NT2/D1 (cell line): ENCODE measurements around the gene PRDM15.

Experiments used
- DNase-seq: peaks from one replicate; pipeline ENCODE4 v3.0.0-alpha.2; 2011; ENCODE audit warnings: low read depth, low spot score
- H3K27me3 ChIP-seq: 2 replicates; pipeline ENCODE4 v1.6.0; 2011; ENCODE audit warnings: mild to moderate bottlenecking; ENCODE audit not compliant: insufficient read length, insufficient read depth
- H3K36me3 ChIP-seq: 2 replicates; pipeline ENCODE4 v1.6.1; 2011; ENCODE audit warnings: mild to moderate bottlenecking, low read length, mixed read lengths; ENCODE audit not compliant: insufficient read depth, insufficient read length
- H3K4me1 ChIP-seq: 2 replicates; pipeline ENCODE4 v1.5.1; 2011; ENCODE audit not compliant: insufficient read depth, insufficient read length
- H3K4me3 ChIP-seq: 2 replicates; pipeline ENCODE4 v1.5.1; 2011; ENCODE audit warnings: low read depth; ENCODE audit not compliant: insufficient read length
- H3K9ac ChIP-seq: 2 replicates; pipeline ENCODE4 v1.6.0; 2011; ENCODE audit warnings: low read depth; ENCODE audit not compliant: insufficient read length
- H3K9me3 ChIP-seq: 2 replicates; pipeline ENCODE4 v1.5.1; 2011; ENCODE audit warnings: mild to moderate bottlenecking, low read length; ENCODE audit not compliant: insufficient read depth
- SUZ12 ChIP-seq: IDR thresholded peaks from 2 replicates; pipeline ENCODE4 v1.6.1; 2011; ENCODE audit not compliant: insufficient read length, insufficient read depth; ENCODE audit errors: extremely low read depth
- YY1 ChIP-seq: IDR thresholded peaks from 2 replicates; pipeline ENCODE4 v1.6.1; 2011; ENCODE audit not compliant: insufficient read length, insufficient read depth
- ZNF274 ChIP-seq: IDR thresholded peaks from 2 replicates; pipeline ENCODE4 v1.6.1; 2011; ENCODE audit warnings: mild to moderate bottlenecking, low read depth, low read length

Gene PRDM15

DNA sequence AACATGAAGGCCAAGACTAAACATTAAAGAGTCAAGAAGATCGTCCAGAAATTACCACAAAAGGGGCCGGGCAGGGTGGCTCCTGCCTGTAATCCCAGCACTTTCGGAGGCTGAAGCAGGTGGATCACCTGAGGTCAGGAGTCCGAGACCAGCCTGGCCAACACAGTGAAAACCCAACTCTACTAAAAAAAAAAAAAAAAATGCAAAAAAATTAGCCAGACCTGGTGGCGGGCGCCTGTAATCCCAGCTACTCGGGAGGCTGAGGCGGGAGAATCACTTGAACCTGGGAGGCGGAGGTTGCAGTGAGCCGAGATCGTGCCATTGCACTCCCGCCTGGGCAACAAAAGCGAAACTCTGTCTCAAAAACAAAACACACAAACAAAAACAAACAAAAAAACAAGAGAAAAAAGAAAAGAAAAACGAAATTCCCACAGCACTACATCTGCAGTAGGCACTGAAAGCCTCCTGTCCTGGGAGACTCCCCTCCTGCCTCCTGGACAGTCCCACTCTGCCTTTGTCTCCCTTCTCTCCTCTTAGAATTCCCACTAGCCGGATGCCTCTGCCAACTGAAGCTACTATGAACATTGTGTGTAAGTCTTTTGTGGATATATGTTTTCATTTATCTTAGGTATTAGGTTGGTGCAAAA is 94.6 kb downstream of the PRDM15 start:
- H3K9me3 ChIP-seq, result no peaks in the 10 kb centered on the region
- peaks cover 3% of the 10 kb centered on the region for H3K4me1 ChIP-seq
- H3K27me3 ChIP-seq, result no peaks in the 10 kb centered on the region
- no peak overlapping the region for H3K4me3 ChIP-seq
- H3K9ac ChIP-seq, result no peak overlapping the region
- no peaks in the 10 kb centered on the region for H3K36me3 ChIP-seq
- TF ChIP-seq SUZ12 (no peak), ZNF274 (no peak), YY1 (no peak)
- DNase-seq, result no peak

DNA sequence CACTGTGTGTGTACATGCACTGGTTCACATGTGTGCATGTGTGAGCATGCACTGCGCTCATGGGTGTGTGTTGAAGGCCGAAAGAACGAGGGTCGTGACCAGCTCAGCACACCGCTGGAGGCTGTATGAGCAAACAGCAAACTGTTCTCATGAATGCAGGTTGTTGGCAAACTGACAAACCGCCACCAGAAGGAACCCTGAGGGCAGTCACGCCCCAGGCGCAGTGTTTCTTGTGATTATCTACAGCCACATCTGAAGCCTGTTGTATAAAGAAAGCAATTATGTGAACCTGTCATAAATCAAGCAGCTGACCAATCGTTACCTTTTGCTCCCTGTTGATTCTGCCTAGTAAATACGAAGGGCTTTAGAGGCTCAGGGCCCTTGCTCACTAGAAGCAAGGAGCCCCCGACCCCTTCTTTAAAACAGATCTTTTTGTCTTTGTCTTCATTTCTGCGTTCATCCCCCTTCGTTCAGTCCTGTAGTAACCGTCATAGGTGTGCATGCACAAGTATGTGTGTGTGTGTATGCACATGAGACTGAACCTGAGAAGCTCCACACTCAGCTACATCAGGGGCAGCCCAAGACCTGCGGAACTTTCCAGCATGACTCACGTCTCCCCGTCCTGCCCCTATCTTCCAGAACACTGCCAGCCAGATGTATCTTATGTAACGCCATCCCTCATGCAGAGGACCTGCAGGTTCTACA is 95.5 kb downstream of the PRDM15 start:
- no peaks in the 10 kb centered on the region for H3K36me3 ChIP-seq
- DNase-seq, result no peak
- no peaks in the 10 kb centered on the region for H3K9me3 ChIP-seq
- H3K4me1 ChIP-seq, result peaks cover 3% of the 10 kb centered on the region
- H3K4me3 ChIP-seq, result no peak overlapping the region
- H3K27me3 ChIP-seq, result no peaks in the 10 kb centered on the region
- H3K9ac ChIP-seq, result no peak overlapping the region
- TF ChIP-seq ZNF274, result no peak
- TF ChIP-seq SUZ12, result no peak
- no peak for TF ChIP-seq YY1

DNA sequence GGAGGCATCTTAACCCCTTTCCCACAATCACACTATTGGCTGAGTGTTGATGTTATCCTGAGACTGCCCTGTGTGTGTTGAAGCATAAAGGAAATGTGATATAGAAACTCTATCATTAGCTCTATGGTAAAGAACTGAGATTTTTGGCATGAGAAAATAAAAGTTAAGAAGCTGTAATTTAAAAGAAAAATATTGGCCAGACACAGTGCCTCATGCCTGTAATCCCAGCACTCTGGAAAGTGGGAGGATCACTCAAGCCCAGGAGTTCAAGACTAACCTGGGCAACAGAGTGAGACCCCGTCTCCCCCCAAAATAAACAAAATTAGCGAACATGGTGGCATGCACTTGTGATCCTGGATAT is 98.1 kb downstream of the PRDM15 start:
- peaks cover 7% of the 10 kb centered on the region for H3K4me1 ChIP-seq
- no peak for DNase-seq
- H3K36me3 ChIP-seq, result no peaks in the 10 kb centered on the region
- H3K4me3 ChIP-seq, result no peak overlapping the region
- H3K27me3 ChIP-seq, result no peaks in the 10 kb centered on the region
- no peaks in the 10 kb centered on the region for H3K9me3 ChIP-seq
- H3K9ac ChIP-seq, result no peak overlapping the region
- TF ChIP-seq ZNF274, result no peak
- no peak for TF ChIP-seq YY1
- TF ChIP-seq SUZ12, result no peak

DNA sequence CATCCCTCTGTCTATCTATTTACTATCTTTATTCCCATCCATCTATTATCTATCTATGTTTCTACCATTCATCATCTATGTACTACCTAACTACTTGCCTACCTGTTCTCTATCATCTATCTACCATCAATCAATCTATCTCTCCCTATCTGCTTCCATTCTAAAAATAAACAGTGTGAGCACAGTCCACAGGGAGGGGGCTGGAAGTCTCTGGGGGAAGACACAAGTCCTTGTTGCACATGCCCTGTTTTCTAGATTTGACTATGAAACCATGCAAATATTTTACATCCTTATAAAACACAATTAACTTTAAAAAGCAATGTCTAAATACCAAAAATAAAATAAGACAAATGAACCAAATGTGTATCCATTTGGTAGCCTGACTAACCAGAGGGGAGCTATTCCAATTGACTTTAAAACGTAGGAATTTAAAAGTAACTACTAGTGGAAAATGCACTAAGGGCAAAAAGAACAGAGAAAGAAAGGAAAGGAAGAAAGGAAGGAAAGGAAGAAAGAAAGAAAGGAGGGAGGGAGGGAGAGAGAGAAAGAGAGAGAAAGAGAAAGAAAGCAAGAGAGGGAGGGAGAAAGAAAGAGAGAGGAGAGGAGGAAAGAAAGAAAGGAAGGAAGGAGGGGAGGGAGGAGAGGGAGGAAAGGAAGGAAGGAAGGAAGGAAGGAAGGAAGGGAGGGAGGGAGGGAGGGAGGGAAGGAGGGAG is 98.7 kb downstream of the PRDM15 start:
- Histone ChIP-seq H3K4me1 (peaks cover 7% of the 10 kb centered on the region), H3K36me3 (no peaks in the 10 kb centered on the region), H3K9me3 (no peaks in the 10 kb centered on the region), H3K27me3 (no peaks in the 10 kb centered on the region), H3K9ac (no peak overlapping the region), H3K4me3 (no peak overlapping the region)
- no peak for DNase-seq
- TF ChIP-seq YY1 (no peak), SUZ12 (no peak), ZNF274 (no peak)

DNA sequence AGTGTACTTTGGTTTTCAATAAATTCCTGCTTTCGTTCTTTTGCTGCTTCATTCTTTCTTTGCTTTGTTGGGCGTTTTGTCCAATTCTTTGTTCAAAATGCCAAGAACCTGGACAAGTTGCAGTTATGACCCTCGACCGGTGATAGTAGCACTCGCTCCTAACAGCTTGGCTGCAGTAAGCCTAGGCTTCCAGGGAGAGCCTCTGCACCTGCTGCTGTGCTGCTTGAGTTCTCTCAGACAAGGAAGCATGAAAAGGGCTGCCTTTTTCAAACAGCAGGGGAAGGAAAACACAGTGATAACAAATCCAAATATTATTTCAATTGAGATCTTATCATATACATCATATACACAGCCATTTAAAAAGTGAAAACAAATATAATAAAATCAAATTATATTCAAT is 99.5 kb downstream of the PRDM15 start:
- no peak for DNase-seq
- Histone ChIP-seq H3K9ac (no peak overlapping the region), H3K4me1 (peaks cover 7% of the 10 kb centered on the region), H3K36me3 (no peaks in the 10 kb centered on the region), H3K27me3 (no peaks in the 10 kb centered on the region), H3K4me3 (no peak overlapping the region), H3K9me3 (no peaks in the 10 kb centered on the region)
- no peak for TF ChIP-seq ZNF274
- no peak for TF ChIP-seq YY1
- TF ChIP-seq SUZ12, result no peak

DNA sequence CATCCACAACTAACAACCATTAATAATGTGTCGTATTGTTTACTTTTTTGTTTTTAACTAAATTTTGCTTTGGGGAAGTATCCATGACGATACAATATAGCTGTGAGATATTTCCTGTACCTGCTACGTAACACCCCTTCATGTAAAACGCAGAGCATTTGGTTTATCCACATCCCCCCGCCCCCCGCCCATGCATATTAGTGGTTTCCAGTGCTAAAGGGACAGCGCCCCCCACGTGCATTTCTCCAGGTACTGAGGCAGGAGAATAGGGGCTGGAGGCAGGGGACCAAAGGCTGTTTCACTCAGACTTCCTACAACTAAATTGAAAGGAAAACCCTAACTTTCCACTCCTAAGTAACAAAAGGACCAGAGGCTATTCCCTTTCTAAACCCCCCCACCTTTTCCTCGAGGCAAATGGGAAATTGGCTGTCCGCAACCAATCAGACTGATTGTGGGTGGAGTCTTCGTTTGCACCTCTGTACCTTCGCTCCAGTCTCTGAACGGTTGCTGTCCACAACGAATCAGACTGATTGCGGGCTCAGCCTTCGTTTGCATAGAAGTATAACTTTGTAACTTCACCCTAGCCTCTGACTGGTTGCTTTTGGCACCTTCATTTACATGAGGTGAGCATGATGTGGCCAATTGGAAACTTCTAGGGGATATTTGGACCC is 100.1 kb downstream of the PRDM15 start:
- no peaks in the 10 kb centered on the region for H3K9me3 ChIP-seq
- no peak overlapping the region for H3K4me3 ChIP-seq
- TF ChIP-seq ZNF274, result no peak
- TF ChIP-seq YY1, result no peak
- no peak for TF ChIP-seq SUZ12
- no peak overlapping the region for H3K9ac ChIP-seq
- no peaks in the 10 kb centered on the region for H3K36me3 ChIP-seq
- no peaks in the 10 kb centered on the region for H3K27me3 ChIP-seq
- H3K4me1 ChIP-seq, result peaks cover 7% of the 10 kb centered on the region
- no peak for DNase-seq
